K562 (cell line): ENCODE results near the gene MICU2. TPM values are rescaled to one million over a fixed set of nuclear protein-coding genes. Genes with fewer than 3 reads are reported as not detected.

Experiments used
- ATAC-seq: fragments of 200-7000 bp; cut with Tn5 transposase; 3 replicates; pipeline ENCODE4 v1.9.1; 2020; ENCODE audit warnings: moderate library complexity
- BruUV-seq: library from RNA; stranded (reverse); fragments of 400-500 nt; replicated peaks from 2 replicates; lab custom pipeline; 2021; lab: Mats Ljungman, UMichigan
- CTCF ChIA-PET: fragments of 300-600 bp; formaldehyde crosslinking; extraction: SDS; loops from one replicate; lab custom pipeline; 2021; ENCODE audit warnings: low intra/inter-chr PET ratio; lab: Yijun Ruan, JAX
- POLR2A ChIA-PET: fragments of 300-600, 350-650 bp; sonication (Branson Sonifier 250); formaldehyde crosslinking; extraction: SDS; loops from one replicate; lab custom pipeline; 2021; ENCODE audit warnings: antibody characterized with exemption, inconsistent platforms; lab: Yijun Ruan, JAX
- DNase-seq, 4 experiments: peaks; one replicate each; pipeline versions ENCODE4 v3.0.0 to v3.0.0-alpha.2; 2011 to 2018; ENCODE audit warnings: low spot score in 3 of 4, mixed read lengths in 3 of 4; ENCODE audit errors: extremely low read depth in 1 of 4
- FAIRE-seq: peaks from 2 replicates; lab custom pipeline; 2011; peaks lifted over from hg19 to GRCh38; lab: Jason Lieb, UNC
- H2AFZ ChIP-seq: 2 replicates; pipeline ENCODE4 v1.6.0; 2011; ENCODE audit warnings: low read depth, low read length, control low read depth, inconsistent platforms
- H3K27ac ChIP-seq: fragments of 200-600 bp; 3 replicates; pipeline ENCODE4 v1.8.0; 2011; ENCODE audit warnings: low read depth, mild to moderate bottlenecking, control low read depth, inconsistent platforms, low read length, moderate library complexity, mixed read lengths; ENCODE audit errors: extremely low read depth
- H3K27me3 ChIP-seq, 2 experiments: fragments of 300-600 bp in 1 of 2; 2 replicates in 1 of 2; 3 replicates in 1 of 2; pipeline versions ENCODE4 v1.6.0 to v1.8.0; 2011; ENCODE audit warnings: inconsistent platforms in 2 of 2, low read length in 2 of 2, mild to moderate bottlenecking in 1 of 2, mixed read lengths in 1 of 2, moderate library complexity in 1 of 2; ENCODE audit not compliant: control insufficient read depth in 2 of 2, insufficient read depth in 2 of 2
- H3K36me3 ChIP-seq: fragments of 300-600 bp; 3 replicates; pipeline ENCODE4 v1.8.0; 2011; ENCODE audit warnings: mild to moderate bottlenecking, low read length, inconsistent platforms; ENCODE audit not compliant: control insufficient read depth, insufficient read depth
- H3K4me1 ChIP-seq, 2 experiments: fragments of 200-600 bp in 1 of 2; replicated peaks in 1 of 2; 2 replicates in 1 of 2; 3 replicates in 1 of 2; pipeline versions ENCODE4 v1.5.1 to v1.8.0; 2011; ENCODE audit warnings: inconsistent platforms in 2 of 2, low read length in 2 of 2, mild to moderate bottlenecking in 1 of 2, mixed read lengths in 1 of 2, moderate library complexity in 1 of 2; ENCODE audit not compliant: control insufficient read depth in 2 of 2, insufficient read depth in 2 of 2
- H3K4me2 ChIP-seq: 2 replicates; pipeline ENCODE4 v1.6.1; 2011; ENCODE audit warnings: low read length, control low read depth, inconsistent platforms, mixed read lengths; ENCODE audit not compliant: insufficient read depth
- H3K4me3 ChIP-seq: fragments of 200-600 bp; sonication (generic), shearing (Covaris generic); 2 replicates; pipeline ENCODE4 v1.5.1; 2016; ENCODE audit warnings: control low read depth, inconsistent platforms
- H3K79me2 ChIP-seq: fragments of 200-600 bp; 3 replicates; pipeline ENCODE4 v1.8.0; 2011; ENCODE audit warnings: low read length, inconsistent platforms; ENCODE audit not compliant: control insufficient read depth, insufficient read depth
- H3K9ac ChIP-seq, 2 experiments: 2 replicates each; pipeline versions ENCODE4 v1.6.0 to v1.6.1; 2011; ENCODE audit warnings: low read depth in 2 of 2, low read length in 2 of 2, control low read depth in 1 of 2, inconsistent platforms in 1 of 2, mild to moderate bottlenecking in 1 of 2, mixed read lengths in 1 of 2; ENCODE audit not compliant: insufficient read depth in 1 of 2
- H3K9me1 ChIP-seq: one replicate; pipeline ENCODE4 v1.6.0; 2011; ENCODE audit warnings: inconsistent platforms, mild to moderate bottlenecking, low read length, moderate library complexity; ENCODE audit not compliant: control insufficient read depth, insufficient read depth
- H3K9me3 ChIP-seq: replicated peaks from 2 replicates; pipeline ENCODE4 v1.5.1; 2011; ENCODE audit warnings: low read depth, low read length, inconsistent platforms; ENCODE audit not compliant: control insufficient read depth, insufficient read depth
- H4K20me1 ChIP-seq: replicated peaks from 2 replicates; pipeline ENCODE4 v1.6.1; 2011; ENCODE audit warnings: low read length, inconsistent platforms, mixed read lengths; ENCODE audit not compliant: control insufficient read depth, insufficient read depth
- ARHGAP35 ChIP-seq: fragments of 450-650 bp; IDR thresholded peaks from 2 replicates; pipeline ENCODE4 v1.6.1; 2018; ENCODE audit not compliant: partially characterized antibody
- C11orf30 ChIP-seq: fragments of 450-650 bp; IDR thresholded peaks from 2 replicates; pipeline ENCODE4 v1.6.1; 2016; ENCODE audit warnings: low read depth, mild to moderate bottlenecking
- ERF ChIP-seq: fragments of 450-650 bp; formaldehyde crosslinking; IDR thresholded peaks from 2 replicates; pipeline ENCODE4 v1.4.0; 2020; ENCODE audit warnings: mild to moderate bottlenecking, mixed read lengths
- ETV6 ChIP-seq, 3 experiments: fragments of 150-350 bp in 1 of 3; sonication (generic) in 1 of 3; formaldehyde crosslinking in 1 of 3; IDR thresholded peaks; 2 replicates each; pipeline versions ENCODE4 v1.6.1 to v1.8.0; 2014 to 2022; ENCODE audit warnings: borderline replicate concordance in 2 of 3, low read depth in 2 of 3, antibody characterized with exemption in 1 of 3, low read length in 1 of 3, mild to moderate bottlenecking in 1 of 3, missing genetic modification reagents in 1 of 3
- MEIS2 ChIP-seq: fragments of 450-650 bp; IDR thresholded peaks from 2 replicates; pipeline ENCODE4 v1.6.1; 2014; ENCODE audit warnings: mild to moderate bottlenecking; ENCODE audit not compliant: partially characterized antibody
- RBFOX2 ChIP-seq: fragments of 200-400 bp; formaldehyde crosslinking; IDR thresholded peaks from 2 replicates; pipeline ENCODE4 v1.6.1; 2017; ENCODE audit warnings: low read depth, mild to moderate bottlenecking, low read length, moderate library complexity
- ZNF668 ChIP-seq: fragments of 250-450 bp; sonication (Bioruptor Pico); IDR thresholded peaks from 2 replicates; pipeline ENCODE4 v1.8.0; 2022; ENCODE audit warnings: mild to moderate bottlenecking, inconsistent platforms
- in situ Hi-C: fragments of 300-500 bp; cut with MboI; formaldehyde crosslinking; loops from 4 replicates; pipeline ENCODE4 v1.15.0; 2018; ENCODE audit warnings: inconsistent platforms, mixed read lengths
- intact Hi-C: fragments of 100-400 bp; cut with micrococcal nuclease; formaldehyde crosslinking; loops from 2 replicates; pipeline ENCODE4 v1.14.2; 2022
- polyA plus RNA-seq, 8 experiments: library from polyadenylated mRNA; depleted of rRNA in 4 of 8; stranded (reverse) in 5 of 8; unstranded in 3 of 8; fragments of >200 nt; fragmentation: Nextera tagmentation in 2 of 8; fragmentation: Illumina TruSeq in 1 of 8; extraction: Ambion mirVana in 2 of 8; extraction: Trizol in 1 of 8; gene quantifications; 2 replicates each; pipeline versions ENCODE4 v1.2.1 to v1.2.3, GENCODE V29; 2011 to 2014; ENCODE audit warnings: inconsistent platforms in 1 of 8, missing spikeins in 1 of 8
- total RNA-seq, 7 experiments: library from RNA; depleted of rRNA in 6 of 7; stranded (reverse); fragments of >200 nt in 6 of 7; fragmentation: Illumina TruSeq in 2 of 7; extraction: Trizol in 2 of 7; gene quantifications; 2 replicates each; pipeline versions ENCODE4 v1.2.1 to v1.2.3, GENCODE V29; 2011 to 2021; ENCODE audit warnings: low replicate concordance in 1 of 7
- TF ChIP-seq, protein P1 (sequence below): fragments of 250-450 bp; sonication (Bioruptor Pico); IDR thresholded peaks from 2 replicates; pipeline ENCODE4 v1.5.0; 2021; ENCODE audit warnings: mild to moderate bottlenecking, moderate library complexity
- TF ChIP-seq, protein P2 (sequence below): sonication (generic); formaldehyde crosslinking; IDR thresholded peaks from 2 replicates; pipeline ENCODE4 v1.8.1; 2022; ENCODE audit warnings: missing genetic modification reagents

MICU2 gene
- total and polyA plus RNA-seq, 9 of the 15 experiments (the other 6 are each of a cell fraction or from before 2014, with no cell fraction given) = 9.1 to 41.8 (median 33.4) TPM

DNA sequence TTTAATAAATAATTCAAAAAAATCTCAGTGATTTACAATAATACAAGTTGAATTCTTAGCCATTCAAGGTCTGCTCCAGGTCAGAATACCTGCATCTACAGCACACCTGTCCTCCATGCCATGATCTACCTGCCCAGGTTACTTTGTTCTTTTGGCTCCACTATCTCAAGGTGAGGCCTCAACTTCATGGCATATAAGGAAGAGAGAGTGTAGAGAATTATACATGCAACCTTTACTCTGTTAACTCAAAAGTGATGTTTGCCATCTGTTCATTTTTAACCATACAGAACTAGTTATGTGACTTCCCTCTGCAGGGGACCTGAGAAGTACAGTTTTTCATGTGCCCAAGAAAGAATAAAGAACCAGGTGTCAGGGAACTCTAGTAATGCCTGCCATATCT lies 28.2 kb upstream of the MICU2 start:
- Histone ChIP-seq H2AFZ (no peak overlapping the region), H3K79me2 (no peaks in the 10 kb centered on the region), H3K27me3 (peaks cover 2 to 8% of the 10 kb centered on the region in 2 experiments; a peak in 1 of 5 replicates), H3K9ac (no peak overlapping the region), H3K9me3 (no peaks in the 10 kb centered on the region), H3K36me3 (no peaks in the 10 kb centered on the region), H3K9me1 (no peaks in the 10 kb centered on the region), H3K4me3 (no peak overlapping the region), H3K27ac (no peak overlapping the region), H4K20me1 (no peaks in the 10 kb centered on the region), H3K4me2 (no peak overlapping the region), H3K4me1 (no peaks in the 10 kb centered on the region)
- ChIA-PET CTCF (no interaction called here), POLR2A (no interaction called here)
- BruUV-seq = no TSS peak
- in situ Hi-C loops = loop anchor here (25.0 kb wide), 1 partner anchor 1155 kb away; no protein-coding TSS in a partner anchor
- intact Hi-C loops = loop anchor here (10.0 kb wide), 1 partner anchor 133 kb away; no protein-coding TSS in a partner anchor
- ATAC-seq = no peak
- no peak for FAIRE-seq
- TF ChIP-seq ZNF668 (CRISPR knock-in tag) (no peak), ARHGAP35 (no peak), MEIS2 (no peak), RBFOX2 (no peak), ERF (no peak), C11orf30 (no peak), ETV6 (IDR thresholded peaks at IDR 0.05; ENCODE audit: borderline replicate concordance in 1 of 2, low read depth in 2 of 2, low read length in 1 of 2) (no peak), ETV6 (CRISPR knock-in tag; IDR thresholded peaks at IDR 0.05; ENCODE audit: borderline replicate concordance) (no peak)
- TF ChIP-seq, protein P1, sequence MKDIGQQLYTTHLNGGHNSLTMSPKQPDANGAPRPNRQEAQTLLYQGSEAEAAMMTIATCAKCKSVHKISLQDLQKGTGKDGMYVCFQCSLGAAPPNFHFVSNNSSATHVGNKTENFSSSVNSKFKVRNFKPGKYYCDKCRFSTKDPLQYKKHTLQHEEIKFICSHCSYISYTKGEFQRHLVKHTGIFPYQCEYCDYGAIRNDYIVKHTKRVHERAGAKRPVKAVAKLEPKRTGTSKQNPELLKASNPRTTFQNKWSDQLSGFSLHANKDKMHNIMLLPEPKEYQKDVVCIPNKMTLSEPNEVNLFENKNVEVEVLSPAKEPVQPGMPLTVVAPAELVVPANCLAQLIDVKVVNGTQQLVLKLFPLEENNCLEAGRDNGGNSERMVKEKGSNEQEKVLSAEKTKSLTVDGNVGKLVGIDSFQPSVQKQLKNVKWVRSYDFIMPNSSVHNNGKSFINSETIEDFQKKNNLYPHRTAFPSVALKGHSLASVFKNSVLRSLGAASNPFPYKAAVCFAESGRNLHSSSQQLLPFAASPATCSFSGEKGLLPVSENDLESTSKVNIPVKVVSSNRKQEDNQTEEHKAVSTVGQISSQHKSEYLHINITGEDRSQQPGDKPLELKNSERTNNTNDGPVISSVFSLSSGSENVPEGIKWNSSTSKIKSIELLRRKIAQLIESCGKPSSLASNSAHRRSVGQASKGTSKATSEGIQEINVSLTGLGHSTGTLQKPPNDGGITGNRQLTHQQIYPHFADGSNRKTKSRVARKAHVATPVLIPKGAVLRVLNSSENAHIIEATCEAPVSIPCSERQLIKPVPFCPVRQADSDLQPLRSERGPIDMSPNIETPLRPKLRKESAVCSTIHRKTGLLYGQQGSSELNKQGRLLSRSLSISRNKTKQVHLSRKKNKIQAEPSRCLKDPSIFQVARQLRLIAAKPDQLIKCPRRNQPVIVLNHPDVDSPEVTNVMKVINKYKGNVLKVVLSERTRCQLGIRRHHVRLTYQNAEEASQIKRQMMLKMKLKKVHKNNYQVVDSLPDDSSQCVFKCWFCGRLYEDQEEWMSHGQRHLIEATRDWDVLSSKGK (CRISPR knock-in tag) = no peak
- TF ChIP-seq, protein P2, sequence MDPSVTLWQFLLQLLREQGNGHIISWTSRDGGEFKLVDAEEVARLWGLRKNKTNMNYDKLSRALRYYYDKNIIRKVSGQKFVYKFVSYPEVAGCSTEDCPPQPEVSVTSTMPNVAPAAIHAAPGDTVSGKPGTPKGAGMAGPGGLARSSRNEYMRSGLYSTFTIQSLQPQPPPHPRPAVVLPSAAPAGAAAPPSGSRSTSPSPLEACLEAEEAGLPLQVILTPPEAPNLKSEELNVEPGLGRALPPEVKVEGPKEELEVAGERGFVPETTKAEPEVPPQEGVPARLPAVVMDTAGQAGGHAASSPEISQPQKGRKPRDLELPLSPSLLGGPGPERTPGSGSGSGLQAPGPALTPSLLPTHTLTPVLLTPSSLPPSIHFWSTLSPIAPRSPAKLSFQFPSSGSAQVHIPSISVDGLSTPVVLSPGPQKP (CRISPR knock-in tag) = no peak
- no peak for DNase-seq
